ENCODE measurements around the gene WTIP.

The WTIP gene

DNA sequence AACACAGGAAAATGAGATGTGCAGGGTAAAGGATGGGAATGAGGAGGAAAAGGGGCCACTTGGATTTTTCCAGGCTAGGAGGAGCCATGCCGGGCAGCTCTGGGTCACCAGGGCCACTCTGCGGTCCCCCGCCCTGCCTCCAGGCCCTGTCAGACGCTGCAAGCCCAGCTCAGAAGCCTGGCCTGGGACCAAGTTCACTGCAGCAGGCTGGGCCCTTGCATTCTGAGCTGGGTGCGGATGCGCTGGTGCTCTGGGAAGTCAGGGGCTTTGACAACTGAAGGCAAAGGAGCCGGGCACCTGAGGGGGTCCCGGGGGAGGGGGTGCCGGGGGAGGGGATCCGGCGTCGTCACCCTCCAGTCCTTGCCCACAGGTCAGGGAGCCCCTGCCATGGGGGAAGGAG is 77.5 kb downstream of the WTIP start:
- Histone ChIP-seq H2AFZ (no peak overlapping the region), H3K4me2 (ENCODE audit: low read length) (no peak overlapping the region), H3K79me2 (no peaks in the 10 kb centered on the region), H3K9me3 (ENCODE audit: control insufficient read depth, low read length) (no peaks in the 10 kb centered on the region), H3K9ac (no peak overlapping the region), H3K36me3 (ENCODE audit: control insufficient read depth, insufficient read depth, low read length) (no peaks in the 10 kb centered on the region), H3K4me1 (no peaks in the 10 kb centered on the region), H3K27ac (no peak overlapping the region), H3K27me3 (ENCODE audit: control insufficient read depth, insufficient read depth, low read length) (no peaks in the 10 kb centered on the region), H3K4me3 (ENCODE audit: low read depth, low read length) (no peak overlapping the region)
- TF ChIP-seq, protein P1, sequence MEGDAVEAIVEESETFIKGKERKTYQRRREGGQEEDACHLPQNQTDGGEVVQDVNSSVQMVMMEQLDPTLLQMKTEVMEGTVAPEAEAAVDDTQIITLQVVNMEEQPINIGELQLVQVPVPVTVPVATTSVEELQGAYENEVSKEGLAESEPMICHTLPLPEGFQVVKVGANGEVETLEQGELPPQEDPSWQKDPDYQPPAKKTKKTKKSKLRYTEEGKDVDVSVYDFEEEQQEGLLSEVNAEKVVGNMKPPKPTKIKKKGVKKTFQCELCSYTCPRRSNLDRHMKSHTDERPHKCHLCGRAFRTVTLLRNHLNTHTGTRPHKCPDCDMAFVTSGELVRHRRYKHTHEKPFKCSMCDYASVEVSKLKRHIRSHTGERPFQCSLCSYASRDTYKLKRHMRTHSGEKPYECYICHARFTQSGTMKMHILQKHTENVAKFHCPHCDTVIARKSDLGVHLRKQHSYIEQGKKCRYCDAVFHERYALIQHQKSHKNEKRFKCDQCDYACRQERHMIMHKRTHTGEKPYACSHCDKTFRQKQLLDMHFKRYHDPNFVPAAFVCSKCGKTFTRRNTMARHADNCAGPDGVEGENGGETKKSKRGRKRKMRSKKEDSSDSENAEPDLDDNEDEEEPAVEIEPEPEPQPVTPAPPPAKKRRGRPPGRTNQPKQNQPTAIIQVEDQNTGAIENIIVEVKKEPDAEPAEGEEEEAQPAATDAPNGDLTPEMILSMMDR (IDR thresholded peaks at IDR 0.05): no peak

DNA sequence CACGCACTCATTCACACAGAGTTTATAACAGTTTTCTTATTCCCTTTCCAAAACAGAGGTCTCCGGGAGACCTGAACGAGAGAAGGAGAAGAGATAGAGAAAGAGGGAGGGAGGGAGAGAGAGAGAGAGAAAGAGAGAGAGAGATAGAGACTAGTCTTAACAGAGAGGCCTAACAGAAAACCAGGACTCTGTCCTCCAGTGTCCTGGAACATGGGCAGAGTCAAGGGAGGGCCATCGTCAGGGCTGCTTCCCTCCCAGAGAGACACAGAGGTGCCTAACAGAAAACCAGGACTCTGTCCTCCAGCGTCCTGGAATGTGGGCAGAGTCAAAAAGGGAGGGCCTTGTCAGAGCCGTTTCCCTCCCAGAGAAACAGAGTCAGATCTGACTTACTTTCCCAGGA is 78.7 kb downstream of the WTIP start:
- Histone ChIP-seq H3K79me2 (no peaks in the 10 kb centered on the region), H3K27ac (no peak overlapping the region), H3K36me3 (ENCODE audit: control insufficient read depth, insufficient read depth, low read length) (no peaks in the 10 kb centered on the region), H3K9me3 (ENCODE audit: control insufficient read depth, low read length) (no peaks in the 10 kb centered on the region), H3K4me1 (no peaks in the 10 kb centered on the region), H3K9ac (no peak overlapping the region), H3K27me3 (ENCODE audit: control insufficient read depth, insufficient read depth, low read length) (no peaks in the 10 kb centered on the region), H2AFZ (no peak overlapping the region), H3K4me3 (ENCODE audit: low read depth, low read length) (no peak overlapping the region), H3K4me2 (ENCODE audit: low read length) (no peak overlapping the region)
- TF ChIP-seq, protein P1 (IDR thresholded peaks at IDR 0.05): no peak

Data from parathyroid adenoma (tissue), 2 donors.